HG02759 (cell line): ENCODE data around the gene RNF223.
"Not testable (repeated sequence)": the region's sequence is repeated elsewhere in the genome, so short reads cannot be mapped to it uniquely, and the experiment has no call there.

Experiments used
- ATAC-seq: cut with Tn5 transposase; IDR thresholded peaks from one replicate; pipeline ENCODE4 v1.9.1; 2021; ENCODE audit warnings: mild to moderate bottlenecking, moderate library complexity; ENCODE audit not compliant: unreplicated experiment

Gene RNF223

GRCh38 chr1:1088029-1088800 lies 14.1 kb upstream of the RNF223 start:
- ATAC-seq: no peak

GRCh38 chr1:1087351-1088028 lies 13.4 kb upstream of the RNF223 start:
- no peak for ATAC-seq

- no peak for ATAC-seq
Observed at GRCh38 chr1:1086911-1087341, 12.8 kb upstream of the RNF223 start.

- ATAC-seq: no peak
Observed at GRCh38 chr1:1085911-1086841, 12.1 kb upstream of the RNF223 start.

- no peak for ATAC-seq
Observed at GRCh38 chr1:1085171-1085841, 11.2 kb upstream of the RNF223 start.

- ATAC-seq: no peak
Observed at GRCh38 chr1:1084372-1085170, 10.5 kb upstream of the RNF223 start.

- no peak for ATAC-seq
Observed at GRCh38 chr1:1083416-1084371, 9.6 kb upstream of the RNF223 start.

- no peak for ATAC-seq
Observed at GRCh38 chr1:1082776-1083415, 8.8 kb upstream of the RNF223 start.

- no peak for ATAC-seq
Observed at GRCh38 chr1:1082239-1082775, 8.2 kb upstream of the RNF223 start.

GRCh38 chr1:1081311-1082238 lies 7.5 kb upstream of the RNF223 start:
- ATAC-seq: no peak

- no peak for ATAC-seq
Observed at GRCh38 chr1:1080951-1081310, 6.8 kb upstream of the RNF223 start.

- no peak for ATAC-seq
Observed at GRCh38 chr1:1080122-1080757, 6.1 kb upstream of the RNF223 start.

- no peak for ATAC-seq
Observed at GRCh38 chr1:1079408-1080121, 5.5 kb upstream of the RNF223 start.

GRCh38 chr1:1077396-1077795 lies 3.3 kb upstream of the RNF223 start:
- not testable (repeated sequence) for ATAC-seq

GRCh38 chr1:1075148-1075935 lies 1.2 kb upstream of the RNF223 start:
- ATAC-seq: no peak
